GOT3 (cell line): ENCODE results near the gene EYA3.

Experiments
- DNase-seq: peaks from one replicate; lab custom pipeline; 2025; ENCODE audit warnings: mixed read lengths; lab: John Stamatoyannopoulos, UW

The EYA3 gene

DNA sequence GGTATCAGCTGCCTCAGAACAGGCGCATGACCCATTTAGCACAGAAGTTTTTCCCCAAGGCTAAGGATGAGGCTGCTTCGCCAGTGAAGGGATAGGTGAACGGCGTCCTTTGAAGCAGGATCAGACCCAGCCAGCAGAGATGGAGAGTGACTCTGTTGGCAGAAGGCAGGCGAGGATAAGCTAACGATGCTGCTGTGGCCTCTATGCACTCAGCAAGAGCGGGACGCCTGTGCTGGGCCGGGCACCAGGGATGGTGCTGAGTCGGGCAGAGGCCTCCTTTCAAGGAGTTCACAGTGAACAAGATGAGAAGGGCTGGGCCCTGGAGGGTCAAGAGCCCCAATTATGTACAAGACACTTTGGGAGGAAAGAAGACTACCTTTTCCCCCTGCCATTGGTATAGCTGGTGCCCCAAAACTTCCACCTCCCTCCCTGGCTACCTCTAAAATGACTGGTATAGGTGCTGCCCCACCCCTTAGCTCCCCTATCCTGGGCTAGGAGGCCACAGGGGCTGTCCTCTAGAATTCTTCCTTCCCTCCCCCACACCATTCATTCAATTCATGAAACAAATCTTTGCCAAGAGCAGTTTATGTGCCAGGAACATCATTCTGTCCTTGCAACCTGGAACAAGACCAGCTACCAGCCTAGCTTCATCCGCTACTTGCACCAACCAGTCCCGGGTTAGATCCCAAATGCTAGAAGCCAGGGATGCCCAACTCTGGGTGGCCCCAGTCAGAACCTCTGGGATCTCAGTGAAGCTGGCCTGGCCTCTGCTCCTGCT, 121.1 kb downstream of the EYA3 start:
- DNase-seq, result no peak

DNA sequence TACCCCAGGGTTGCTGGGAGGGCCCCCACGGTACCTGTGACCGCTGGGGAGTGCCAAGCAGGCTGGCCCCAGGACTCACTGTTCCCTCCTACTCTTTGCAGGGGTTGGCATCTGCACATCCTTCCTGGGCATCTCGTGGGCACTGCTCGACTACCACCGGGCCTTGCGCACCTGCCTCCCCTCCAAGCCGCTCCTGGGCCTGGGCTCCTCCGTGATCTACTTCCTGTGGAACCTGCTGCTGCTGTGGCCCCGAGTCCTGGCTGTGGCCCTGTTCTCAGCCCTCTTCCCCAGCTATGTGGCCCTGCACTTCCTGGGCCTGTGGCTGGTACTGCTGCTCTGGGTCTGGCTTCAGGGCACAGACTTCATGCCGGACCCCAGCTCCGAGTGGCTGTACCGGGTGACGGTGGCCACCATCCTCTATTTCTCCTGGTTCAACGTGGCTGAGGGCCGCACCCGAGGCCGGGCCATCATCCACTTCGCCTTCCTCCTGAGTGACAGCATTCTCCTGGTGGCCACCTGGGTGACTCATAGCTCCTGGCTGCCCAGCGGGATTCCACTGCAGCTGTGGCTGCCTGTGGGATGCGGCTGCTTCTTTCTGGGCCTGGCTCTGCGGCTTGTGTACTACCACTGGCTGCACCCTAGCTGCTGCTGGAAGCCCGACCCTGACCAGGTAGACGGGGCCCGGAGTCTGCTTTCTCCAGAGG, 121.9 kb downstream of the EYA3 start:
- DNase-seq, result no peak

DNA sequence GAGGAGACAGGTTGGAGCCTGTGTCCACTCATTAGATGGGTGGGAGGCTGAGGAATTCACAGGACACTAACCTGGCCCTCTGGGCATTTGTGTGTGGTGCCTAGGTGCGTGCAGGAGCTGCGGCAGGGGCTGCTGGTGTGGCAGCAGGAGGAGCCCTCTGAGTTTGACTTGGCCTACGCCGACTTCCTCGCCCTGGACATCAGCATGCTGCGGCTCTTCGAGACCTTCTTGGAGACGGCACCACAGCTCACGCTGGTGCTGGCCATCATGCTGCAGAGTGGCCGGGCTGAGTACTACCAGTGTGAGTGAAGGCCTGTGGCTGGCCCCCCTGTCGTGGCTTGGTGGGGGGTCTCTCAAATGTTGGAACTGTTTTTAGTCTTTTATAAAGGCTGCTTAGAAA, 125.0 kb downstream of the EYA3 start:
- DNase-seq, result no peak

DNA sequence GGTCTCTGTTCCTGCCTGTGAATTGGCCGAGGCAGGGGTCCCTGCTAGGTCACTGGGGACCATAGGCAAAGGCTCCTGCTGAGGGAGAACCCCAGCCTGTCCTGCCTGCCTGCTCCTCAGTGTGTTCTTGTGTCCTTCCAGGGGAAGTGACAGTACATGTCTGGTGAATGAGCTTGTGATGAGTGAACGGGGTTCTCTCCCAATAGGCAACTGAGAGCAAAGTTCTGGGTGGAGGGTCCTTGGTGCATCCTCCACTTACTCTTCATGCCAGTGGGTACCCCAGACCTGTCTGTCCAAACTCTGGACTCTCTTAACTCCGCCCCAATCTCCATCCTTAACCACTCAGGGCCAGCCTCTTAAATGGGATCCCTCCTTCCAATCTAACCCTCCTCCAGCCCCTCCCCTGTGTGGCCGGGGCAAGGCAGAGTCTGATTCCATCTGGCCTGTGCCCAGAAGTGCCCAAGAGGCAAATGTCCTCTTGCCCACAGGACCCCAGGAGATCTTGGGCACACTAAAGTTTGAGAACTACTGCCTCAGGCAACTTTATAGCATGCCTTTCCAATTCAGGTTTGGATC, 126.7 kb downstream of the EYA3 start:
- DNase-seq, result no peak

DNA sequence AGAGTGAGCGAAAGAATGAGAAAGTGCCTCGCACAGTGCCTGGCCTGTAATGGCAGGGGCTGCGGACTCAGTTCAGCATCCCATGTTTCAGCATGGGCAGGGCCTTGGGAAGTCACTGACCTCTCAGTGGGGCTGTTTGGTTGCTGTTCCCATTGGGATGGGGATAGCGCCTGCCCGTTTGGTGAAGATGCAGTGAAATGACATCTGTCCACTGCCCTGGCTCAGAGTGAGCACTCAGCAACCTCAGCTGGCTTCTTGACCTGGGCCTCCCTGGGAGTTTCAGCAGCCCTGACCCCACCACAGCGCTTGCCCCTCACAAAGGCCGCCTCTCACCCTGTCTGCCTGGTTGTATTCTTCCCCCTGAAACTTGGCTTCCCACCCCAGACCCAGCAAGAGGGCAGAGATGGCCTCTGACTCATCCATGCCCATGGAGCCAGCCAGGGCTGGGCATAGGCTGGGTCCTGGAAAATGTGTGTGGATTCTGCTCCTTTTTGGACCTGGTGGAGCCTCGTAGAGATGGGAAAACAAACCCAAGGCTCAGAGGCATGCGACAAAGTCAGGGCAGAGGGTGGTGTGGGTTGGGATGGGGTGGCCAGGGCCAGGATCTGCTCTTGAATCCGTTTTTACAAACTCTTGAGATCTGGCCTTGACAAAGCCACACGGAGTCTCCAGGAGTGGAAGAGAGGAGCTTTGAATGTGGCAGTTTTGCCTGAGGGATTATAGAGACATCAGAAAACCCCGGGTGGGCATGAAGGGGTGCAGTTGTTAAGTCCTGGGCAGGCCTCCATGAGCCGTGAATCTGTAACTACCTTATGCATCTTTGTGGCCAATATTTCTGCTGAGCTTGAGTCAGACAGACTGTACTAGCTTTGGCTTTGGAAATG, 127.4 kb downstream of the EYA3 start:
- DNase-seq, result no peak

DNA sequence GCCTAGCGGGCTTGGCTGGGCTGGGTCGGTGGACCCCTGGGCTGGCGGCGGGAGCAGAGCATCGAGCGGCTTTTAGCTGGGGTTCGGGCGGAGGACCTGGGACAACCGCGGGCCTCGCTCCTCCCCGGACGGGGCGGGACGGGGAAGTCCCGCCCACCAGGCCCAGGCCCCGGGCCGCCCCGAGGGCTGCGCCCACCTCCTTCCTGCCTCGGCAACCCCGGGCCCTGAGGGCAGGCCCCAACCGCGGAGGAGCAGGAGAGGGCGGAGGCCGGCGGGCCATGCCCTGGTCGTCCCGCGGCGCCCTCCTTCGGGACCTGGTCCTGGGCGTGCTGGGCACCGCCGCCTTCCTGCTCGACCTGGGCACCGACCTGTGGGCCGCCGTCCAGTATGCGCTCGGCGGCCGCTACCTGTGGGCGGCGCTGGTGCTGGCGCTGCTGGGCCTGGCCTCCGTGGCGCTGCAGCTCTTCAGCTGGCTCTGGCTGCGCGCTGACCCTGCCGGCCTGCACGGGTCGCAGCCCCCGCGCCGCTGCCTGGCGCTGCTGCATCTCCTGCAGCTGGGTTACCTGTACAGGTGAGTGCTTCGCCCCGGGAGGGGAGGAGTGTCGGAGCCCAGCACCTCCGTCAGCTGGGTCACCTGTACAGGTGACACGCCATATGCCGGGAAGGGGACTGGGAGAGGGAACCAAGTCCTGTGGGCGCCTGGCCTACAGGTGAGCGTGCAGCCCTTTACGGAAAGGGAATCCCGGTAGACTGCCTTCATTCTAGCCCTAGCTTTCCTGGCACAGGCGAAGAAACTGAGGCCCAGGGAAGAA, 128.4 kb downstream of the EYA3 start, which contains the start of gene XKR8:
Gene XKR8 (plus strand): TSS at position 182 of the 812 bp plus-strand sequence. CDS start 97 bp downstream, at position 279.
- peak; percentile 51 for DNase-seq

DNA sequence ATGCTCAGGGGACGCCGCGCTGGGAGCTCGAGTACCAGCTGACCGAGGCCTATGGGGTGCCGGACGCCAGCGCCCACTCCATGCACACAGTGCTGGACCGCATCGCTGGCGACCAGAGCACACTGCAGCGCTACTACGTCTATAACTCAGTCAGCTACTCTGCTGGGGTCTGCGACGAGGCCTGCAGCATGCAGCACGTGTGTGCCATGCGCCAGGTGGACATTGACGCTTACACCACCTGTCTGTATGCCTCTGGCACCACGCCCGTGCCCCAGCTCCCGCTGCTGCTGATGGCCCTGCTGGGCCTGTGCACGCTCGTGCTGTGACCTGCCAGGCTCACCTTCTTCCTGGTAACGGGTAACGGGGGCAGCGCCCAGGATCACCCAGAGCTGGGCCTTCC, 129.9 kb downstream of the EYA3 start:
- no peak for DNase-seq

DNA sequence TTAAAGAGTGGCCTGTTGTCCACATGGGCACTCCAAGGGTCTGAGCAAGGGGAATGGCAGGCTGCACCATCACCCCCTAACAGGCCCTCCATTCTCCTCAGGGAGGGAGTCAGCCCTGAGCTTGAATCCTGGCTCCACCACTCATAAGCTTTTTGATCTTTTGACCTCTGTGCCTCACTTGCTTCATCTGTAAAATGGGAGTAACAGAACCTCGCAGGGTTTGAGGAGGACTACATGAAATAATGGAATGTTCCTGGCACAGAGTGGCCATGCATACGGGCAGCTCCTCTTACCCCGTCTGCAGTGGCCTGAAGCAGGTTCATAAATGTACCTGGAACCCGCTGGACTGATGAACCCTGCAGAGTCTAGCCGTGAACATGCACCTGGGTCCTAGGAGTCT, 130.8 kb downstream of the EYA3 start:
- no peak for DNase-seq

DNA sequence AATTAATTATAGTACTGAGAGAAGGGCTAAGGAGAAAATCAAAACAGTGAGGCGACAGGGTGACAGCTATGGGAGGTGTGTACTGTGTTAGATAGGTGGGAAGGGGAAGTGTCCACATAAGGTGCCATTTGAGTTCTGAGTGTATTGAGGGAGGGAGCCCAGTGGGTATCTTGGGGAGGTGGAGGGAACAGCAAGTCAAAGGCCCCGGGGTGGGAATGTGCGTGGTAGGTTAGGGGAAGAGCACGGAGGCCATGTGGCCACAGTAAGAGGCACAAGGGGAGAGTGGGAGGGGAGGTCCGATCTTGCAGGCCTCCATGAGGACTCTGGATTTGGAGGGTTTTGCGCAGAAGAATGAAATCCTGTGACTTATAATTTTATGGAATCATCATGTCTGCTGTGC, 131.6 kb downstream of the EYA3 start:
- DNase-seq, result no peak

DNA sequence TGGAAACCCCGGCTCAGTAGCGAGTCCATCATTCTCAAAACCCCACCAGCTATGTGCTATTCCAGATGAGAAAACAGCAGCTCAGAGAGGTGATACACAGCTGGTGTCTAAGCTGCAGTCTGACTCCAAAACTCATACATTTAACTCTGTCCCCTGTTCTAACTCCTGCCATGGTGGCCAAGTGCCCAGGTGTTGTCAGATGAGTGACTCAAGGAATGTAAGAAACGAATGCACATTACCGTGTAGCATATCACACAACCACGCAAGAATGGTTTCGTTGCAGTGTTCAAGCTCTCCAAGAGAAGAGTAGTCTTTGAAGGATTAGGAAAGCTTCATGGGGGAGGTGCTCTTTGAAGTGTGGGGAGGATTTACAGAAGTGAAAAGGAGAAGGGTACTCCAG, 133.3 kb downstream of the EYA3 start:
- no peak for DNase-seq

DNA sequence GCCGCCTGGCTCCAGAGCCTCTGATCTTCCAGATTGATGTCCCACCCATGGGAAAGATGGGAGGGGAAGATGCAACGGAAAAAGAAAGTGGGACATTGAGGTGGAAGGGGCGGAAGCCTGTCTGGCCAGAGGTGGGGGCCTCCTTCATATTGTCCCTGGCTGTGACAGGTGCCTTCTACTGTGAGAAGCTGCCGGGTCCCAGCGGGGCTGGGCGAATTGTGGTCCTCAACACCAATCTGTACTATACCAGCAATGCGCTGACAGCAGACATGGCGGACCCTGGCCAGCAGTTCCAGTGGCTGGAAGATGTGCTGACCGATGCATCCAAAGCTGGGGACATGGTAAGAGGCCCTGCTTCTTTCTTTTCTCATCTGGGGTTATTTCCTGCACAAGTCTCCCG, 134.2 kb downstream of the EYA3 start:
- DNase-seq, result no peak

DNA sequence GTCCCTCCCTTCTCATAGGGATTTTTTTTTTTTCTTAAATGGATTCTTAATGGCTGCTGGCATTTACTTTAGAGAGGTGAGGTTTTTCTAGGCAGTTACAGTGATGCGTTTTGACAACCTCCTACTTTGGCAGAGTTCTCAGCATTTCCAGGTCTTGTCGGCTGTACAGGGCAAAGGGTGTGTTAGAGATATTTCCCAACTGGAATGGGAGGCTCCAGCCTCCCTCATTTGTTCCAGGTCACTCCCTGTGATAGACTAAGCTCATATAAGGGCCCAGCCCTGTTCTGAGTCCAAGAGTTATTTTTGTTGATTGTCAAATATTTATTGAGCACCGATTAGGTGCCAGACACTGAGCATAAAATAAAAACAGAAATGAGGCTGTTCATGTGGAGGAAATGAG, 136.3 kb downstream of the EYA3 start:
- no peak for DNase-seq

DNA sequence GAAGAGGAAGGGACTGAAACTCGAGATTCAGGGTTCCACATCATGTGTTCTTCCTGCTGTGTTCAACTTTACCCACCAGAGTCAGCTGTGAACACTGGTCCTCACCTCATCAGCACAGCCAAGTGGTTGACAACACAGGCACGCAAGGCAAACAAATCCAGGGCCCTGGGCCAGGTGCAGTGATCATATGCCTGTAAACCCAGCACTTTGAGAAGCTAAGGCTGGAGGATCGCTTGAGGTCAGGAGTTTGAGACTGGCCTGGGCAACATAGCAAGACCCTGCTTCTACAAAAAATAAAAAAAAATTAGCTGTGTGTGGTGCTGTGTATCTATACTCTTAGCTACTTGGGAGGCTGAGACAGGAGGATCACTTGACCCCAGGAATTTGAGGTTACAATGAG, 137.0 kb downstream of the EYA3 start:
- DNase-seq, result no peak

DNA sequence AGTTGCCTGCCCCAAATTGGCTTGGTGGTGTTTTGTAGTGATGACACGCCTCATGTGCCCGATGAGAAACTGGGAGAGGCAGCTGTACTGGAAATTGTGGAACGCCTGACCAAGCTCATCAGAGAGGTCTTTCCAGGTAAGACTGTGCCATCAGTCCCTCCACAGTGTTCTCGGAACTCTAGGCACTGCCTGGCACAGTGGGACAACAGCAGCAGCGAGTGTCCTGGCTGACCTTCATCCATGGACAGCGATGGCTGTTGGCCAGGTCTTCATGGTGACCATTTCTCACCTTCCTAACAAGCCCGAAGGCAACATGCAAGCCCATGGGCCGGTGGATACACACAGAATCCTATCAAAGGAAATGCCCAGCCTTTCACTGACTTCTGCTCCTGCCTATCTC, 139.4 kb downstream of the EYA3 start:
- DNase-seq, result no peak

DNA sequence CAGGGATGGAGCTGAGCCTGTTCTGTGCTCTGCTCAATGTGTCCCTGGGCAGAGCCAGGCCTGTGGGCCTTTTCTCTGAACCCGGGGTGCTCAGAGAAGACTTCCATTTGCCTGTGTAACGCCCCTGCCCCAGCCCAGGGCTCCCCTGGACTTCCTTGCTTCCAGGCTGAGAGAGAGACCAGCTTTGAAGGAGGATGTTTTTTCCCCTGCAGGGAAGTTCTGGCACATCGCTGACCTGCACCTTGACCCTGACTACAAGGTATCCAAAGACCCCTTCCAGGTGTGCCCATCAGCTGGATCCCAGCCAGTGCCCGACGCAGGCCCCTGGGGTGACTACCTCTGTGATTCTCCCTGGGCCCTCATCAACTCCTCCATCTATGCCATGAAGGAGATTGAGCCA, 143.4 kb downstream of the EYA3 start:
- DNase-seq, result no peak

DNA sequence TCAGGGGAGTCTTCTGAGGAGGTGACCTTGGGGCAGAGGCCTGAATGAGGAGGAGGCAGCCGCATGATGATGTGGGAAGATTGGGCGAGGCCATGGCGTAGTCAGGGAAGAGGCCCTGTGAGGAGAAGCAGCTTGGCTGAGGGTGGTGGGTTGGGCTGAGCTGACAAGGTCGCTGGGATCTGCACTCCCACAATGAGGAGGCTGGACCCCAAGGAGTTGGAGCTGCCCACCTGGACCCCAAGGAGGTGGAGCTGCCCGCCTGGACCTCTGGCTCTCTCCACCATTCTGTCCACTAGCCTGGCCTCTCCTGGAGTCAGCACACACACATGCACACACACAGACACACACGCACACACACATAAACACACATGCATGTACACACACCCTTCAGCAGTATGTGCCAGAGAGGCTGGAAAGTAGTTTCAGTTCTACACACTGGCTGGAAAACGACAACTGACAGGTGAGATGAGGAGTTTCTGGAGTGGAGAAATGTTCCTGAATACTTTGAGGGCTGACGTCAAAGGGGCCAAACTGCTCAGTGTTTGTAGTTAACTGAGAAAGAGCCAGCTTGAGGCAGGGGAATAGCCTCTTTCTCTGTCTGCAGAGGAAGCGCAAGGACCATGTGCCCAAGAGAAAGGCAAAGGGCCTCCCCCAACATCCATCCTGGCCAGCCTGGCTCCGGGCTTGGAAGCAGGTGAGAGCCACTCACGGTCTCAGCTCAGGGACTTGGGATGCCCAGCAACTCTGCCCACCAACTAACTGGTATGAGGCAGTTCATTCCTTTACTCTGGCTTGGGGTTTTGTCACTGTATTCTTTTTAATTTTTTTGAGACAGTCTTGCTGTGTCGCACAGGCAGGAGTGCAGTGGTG, 146.5 kb downstream of the EYA3 start:
- no peak for DNase-seq

DNA sequence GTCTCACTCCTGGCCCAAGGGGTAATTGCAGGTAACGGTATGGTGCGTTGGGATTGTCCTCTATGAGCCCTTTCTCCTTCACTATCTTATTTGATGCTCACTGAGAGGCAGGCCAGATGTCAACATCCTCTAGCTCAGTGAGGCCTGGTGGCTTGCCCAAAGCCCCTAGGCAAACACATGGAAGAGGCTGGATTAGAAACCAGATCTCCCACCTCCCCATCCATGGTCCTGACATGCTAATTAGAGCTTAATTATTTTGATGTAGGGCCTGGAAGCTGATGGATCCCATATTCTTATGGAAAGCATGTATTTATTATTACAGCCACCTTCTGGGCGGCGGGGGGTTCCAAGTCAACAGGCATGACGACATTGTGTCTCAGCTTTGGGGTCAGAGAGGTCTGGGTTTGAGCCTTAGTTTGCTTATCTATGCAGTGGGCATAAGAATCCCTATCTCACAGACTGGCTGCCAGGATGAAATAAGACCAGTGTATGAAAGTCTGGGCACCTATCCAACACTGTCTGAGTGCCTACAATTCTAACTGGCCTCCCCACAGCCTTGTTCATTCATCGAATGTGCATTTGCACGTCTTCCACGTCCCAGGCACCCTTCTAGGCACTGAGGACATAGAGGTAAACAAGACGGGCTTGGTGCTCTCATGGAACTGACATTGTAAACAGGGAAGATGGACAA, 147.4 kb downstream of the EYA3 start:
- DNase-seq, result no peak

DNA sequence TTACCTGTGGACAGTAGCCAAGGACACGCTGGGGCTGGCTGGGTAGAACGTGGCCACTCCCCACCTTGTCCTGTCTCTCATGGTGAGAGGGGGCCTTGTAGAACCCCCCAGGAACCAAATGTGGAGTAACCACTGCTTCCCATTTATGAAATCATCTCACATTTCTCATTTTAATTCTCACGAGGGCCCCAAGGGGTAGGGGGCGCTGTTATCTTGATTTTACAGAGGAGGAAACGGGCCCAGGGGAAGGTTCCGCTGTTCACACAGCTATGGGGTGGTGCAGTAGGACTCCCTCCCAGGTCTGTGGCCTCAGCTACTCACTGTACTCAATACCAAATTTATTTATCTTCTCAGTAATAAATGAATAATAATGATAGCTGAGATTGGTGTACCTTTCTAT, 148.1 kb downstream of the EYA3 start:
- DNase-seq, result no peak

DNA sequence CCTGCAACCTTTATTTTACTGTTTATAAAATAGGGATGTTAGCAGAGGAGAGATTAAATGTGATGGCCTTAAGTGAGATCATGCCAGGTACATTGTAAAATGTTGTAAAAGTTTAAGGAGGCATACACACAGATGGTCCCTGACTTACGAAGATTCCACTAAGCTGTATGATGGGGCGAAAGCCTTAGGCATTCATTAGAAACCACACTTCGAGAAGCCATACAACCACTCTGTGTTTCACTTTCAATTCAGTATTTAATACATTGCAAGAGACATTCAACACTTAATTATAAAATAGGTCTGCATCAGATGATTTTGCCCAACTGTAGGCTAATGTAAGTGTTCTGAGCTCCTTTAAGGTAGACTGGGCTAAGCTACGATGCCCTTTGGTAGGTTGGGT, 149.9 kb downstream of the EYA3 start:
- DNase-seq, result no peak

DNA sequence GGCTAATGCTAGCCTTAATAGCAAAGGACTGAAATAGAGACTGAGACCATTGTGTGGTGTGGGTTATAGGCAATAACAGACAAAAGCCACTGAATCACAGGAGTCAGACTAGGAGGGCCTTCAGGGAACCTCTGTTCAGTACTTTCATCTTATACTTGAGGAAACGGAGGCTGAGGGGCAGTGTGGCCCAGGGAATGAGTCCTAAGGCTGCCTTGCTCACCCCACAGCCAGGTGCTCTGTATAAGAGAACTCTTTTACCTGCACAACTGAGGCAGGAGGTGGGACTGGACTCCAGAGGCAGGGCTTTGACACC, 150.9 kb downstream of the EYA3 start:
- DNase-seq, result no peak
